HepG2 (cell line): ENCODE data around the gene CDK10. TPM values are rescaled to one million over a fixed set of nuclear protein-coding genes. Genes with fewer than 3 reads are reported as not detected.
A peak's percentile ranks its signal among the peaks of the same experiment; 100 is the strongest.

Experiments used
- EHMT2 ChIP-seq: fragments of 200-600 bp; sonication (generic); IDR thresholded peaks from 2 replicates; pipeline ENCODE4 v1.7.0; 2017; ENCODE audit warnings: antibody characterized with exemption, low read depth, low read length, borderline replicate concordance
- FOSL2 ChIP-seq: sonication (generic); formaldehyde crosslinking; IDR thresholded peaks from 2 replicates; pipeline ENCODE4 v1.4.0; 2020; ENCODE audit warnings: missing genetic modification reagents
- GTF3A ChIP-seq: sonication (generic); formaldehyde crosslinking; conservative IDR thresholded peaks from 2 replicates; pipeline ENCODE4 v1.4.0; 2020; ENCODE audit warnings: mild to moderate bottlenecking, missing genetic modification reagents
- GZF1 ChIP-seq: sonication (generic); formaldehyde crosslinking; IDR thresholded peaks from 2 replicates; pipeline ENCODE4 v1.5.1; 2020; ENCODE audit warnings: mild to moderate bottlenecking, missing genetic modification reagents
- HNRNPK ChIP-seq: fragments of 200-400 bp; formaldehyde crosslinking; IDR thresholded peaks from 2 replicates; pipeline ENCODE4 v1.6.1; 2018; ENCODE audit warnings: low read length, low read depth, moderate library complexity, mild to moderate bottlenecking; ENCODE audit not compliant: poor library complexity, severe bottlenecking
- JUND ChIP-seq: sonication (generic); formaldehyde crosslinking; IDR thresholded peaks from 2 replicates; pipeline ENCODE4 v1.8.0; 2022; ENCODE audit warnings: mild to moderate bottlenecking, missing genetic modification reagents
- KAT7 ChIP-seq: IDR thresholded peaks from 2 replicates; pipeline ENCODE4 v1.6.1; 2018; ENCODE audit warnings: borderline replicate concordance, missing compliant biosample characterization
- KLF9 ChIP-seq: IDR thresholded peaks from 2 replicates; pipeline ENCODE4 v1.6.1; 2016; ENCODE audit warnings: low read depth
- MAFK ChIP-seq, 2 experiments: IDR thresholded peaks in 1 of 2; conservative IDR thresholded peaks in 1 of 2; 2 replicates each; pipeline ENCODE4 v1.6.1; 2011; ENCODE audit warnings: improper control_type of control experiment in 2 of 2, low read length in 2 of 2
- MIER3 ChIP-seq: IDR thresholded peaks from 2 replicates; pipeline ENCODE4 v1.6.1; 2016; ENCODE audit warnings: missing compliant biosample characterization, borderline replicate concordance
- MIXL1 ChIP-seq: IDR thresholded peaks from 2 replicates; pipeline ENCODE4 v1.6.1; 2016
- NFATC3 ChIP-seq: sonication (generic); formaldehyde crosslinking; IDR thresholded peaks from 2 replicates; pipeline ENCODE4 v1.5.1; 2020; ENCODE audit warnings: mild to moderate bottlenecking, missing genetic modification reagents
- PLRG1 ChIP-seq: fragments of 450-650 bp; conservative IDR thresholded peaks from 2 replicates; pipeline ENCODE4 v1.6.1; 2016
- RARG ChIP-seq: sonication (generic); formaldehyde crosslinking; IDR thresholded peaks from 2 replicates; pipeline ENCODE4 v1.4.0; 2020; ENCODE audit warnings: low read depth, mild to moderate bottlenecking, missing genetic modification reagents
- SKIL ChIP-seq: sonication (generic); formaldehyde crosslinking; IDR thresholded peaks from 2 replicates; pipeline ENCODE4 v1.8.0; 2022; ENCODE audit warnings: missing genetic modification reagents, mild to moderate bottlenecking, moderate library complexity, borderline replicate concordance
- ZC3H13 ChIP-seq: sonication (generic); formaldehyde crosslinking; IDR thresholded peaks from 2 replicates; pipeline ENCODE4 v1.8.1; 2023; ENCODE audit warnings: mild to moderate bottlenecking, missing genetic modification reagents, moderate library complexity
- ZNF264 ChIP-seq: sonication (generic); formaldehyde crosslinking; IDR thresholded peaks from 2 replicates; pipeline ENCODE4 v1.4.0; 2020; ENCODE audit warnings: missing genetic modification reagents
- ZNF446 ChIP-seq: sonication (generic); formaldehyde crosslinking; IDR thresholded peaks from 2 replicates; pipeline ENCODE4 v1.5.0; 2020; ENCODE audit warnings: mild to moderate bottlenecking, missing genetic modification reagents
- polyA plus RNA-seq, 8 experiments: library from polyadenylated mRNA; depleted of rRNA in 3 of 8; stranded (reverse) in 7 of 8; unstranded in 1 of 8; fragments of >200 nt; fragmentation: Illumina TruSeq in 4 of 8; extraction: Trizol in 4 of 8; gene quantifications; 2 replicates each; pipeline versions ENCODE4 v1.2.1 to v1.2.3, GENCODE V29; 2011 to 2016; ENCODE audit warnings: low read depth in 4 of 8, missing spikeins in 1 of 8, mixed read lengths in 1 of 8; ENCODE audit not compliant: insufficient read depth in 1 of 8
- total RNA-seq, 5 experiments: library from RNA; depleted of rRNA; stranded (reverse); fragments of >200 nt; fragmentation: Illumina TruSeq; extraction: Trizol; gene quantifications; 2 replicates each; pipeline ENCODE4 v1.2.3, GENCODE V29; 2016; ENCODE audit warnings: low read depth in 1 of 5
- TF ChIP-seq, protein P1 (sequence below): sonication (generic); formaldehyde crosslinking; IDR thresholded peaks from 2 replicates; pipeline ENCODE4 v1.5.1; 2020; ENCODE audit warnings: mild to moderate bottlenecking, missing genetic modification reagents, borderline replicate concordance
- TF ChIP-seq, protein P2 (sequence below): sonication (generic); formaldehyde crosslinking; IDR thresholded peaks from 2 replicates; pipeline ENCODE4 v1.4.0; 2020; ENCODE audit warnings: missing genetic modification reagents

The CDK10 gene
- total and polyA plus RNA-seq, 2 of the 13 experiments (the other 11 are each of a cell fraction or from before 2014, with no cell fraction given) = 2.5 to 3.9 TPM

DNA sequence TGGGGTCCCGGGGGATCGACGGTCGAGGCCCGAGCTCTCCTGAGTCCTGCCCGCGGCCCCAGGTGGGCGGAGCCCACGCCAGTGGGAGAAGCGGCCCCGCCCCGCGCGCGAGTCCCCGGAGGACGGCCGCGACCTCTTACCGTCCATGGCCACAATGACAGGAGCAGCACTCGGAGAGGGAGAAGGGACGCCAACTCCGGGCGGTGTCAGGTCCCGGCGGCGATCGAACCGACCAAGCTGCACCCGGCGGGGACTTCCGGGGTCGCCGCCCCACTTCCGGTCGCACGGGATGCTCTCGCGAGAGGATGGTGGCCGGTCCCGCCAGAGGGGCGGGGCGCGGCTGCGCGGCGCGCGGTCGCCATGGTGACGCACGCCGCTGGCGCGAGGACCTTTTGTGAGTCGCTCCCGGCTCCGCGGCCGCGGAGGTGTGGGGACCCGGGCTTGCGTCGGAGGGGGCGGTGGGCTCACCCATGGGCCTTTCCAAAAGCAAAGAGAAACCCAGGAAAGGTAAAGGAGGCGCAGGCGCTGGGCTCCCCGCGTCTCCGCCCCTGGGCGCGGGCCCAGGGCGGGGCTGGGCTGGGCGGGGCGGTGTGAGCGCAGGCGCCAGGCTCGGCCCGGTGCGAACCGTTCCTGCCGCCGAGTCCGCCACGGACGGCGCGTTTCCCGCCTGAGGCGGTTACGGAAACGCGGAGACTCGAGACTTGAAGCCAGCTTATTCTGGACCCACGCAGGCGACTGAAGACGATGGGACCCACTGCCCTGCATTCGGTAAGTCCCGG, 28.9 kb upstream of the CDK10 start, which contains the start of the genes CHMP1A and SPATA33 (continued):
- TF ChIP-seq, protein P1, sequence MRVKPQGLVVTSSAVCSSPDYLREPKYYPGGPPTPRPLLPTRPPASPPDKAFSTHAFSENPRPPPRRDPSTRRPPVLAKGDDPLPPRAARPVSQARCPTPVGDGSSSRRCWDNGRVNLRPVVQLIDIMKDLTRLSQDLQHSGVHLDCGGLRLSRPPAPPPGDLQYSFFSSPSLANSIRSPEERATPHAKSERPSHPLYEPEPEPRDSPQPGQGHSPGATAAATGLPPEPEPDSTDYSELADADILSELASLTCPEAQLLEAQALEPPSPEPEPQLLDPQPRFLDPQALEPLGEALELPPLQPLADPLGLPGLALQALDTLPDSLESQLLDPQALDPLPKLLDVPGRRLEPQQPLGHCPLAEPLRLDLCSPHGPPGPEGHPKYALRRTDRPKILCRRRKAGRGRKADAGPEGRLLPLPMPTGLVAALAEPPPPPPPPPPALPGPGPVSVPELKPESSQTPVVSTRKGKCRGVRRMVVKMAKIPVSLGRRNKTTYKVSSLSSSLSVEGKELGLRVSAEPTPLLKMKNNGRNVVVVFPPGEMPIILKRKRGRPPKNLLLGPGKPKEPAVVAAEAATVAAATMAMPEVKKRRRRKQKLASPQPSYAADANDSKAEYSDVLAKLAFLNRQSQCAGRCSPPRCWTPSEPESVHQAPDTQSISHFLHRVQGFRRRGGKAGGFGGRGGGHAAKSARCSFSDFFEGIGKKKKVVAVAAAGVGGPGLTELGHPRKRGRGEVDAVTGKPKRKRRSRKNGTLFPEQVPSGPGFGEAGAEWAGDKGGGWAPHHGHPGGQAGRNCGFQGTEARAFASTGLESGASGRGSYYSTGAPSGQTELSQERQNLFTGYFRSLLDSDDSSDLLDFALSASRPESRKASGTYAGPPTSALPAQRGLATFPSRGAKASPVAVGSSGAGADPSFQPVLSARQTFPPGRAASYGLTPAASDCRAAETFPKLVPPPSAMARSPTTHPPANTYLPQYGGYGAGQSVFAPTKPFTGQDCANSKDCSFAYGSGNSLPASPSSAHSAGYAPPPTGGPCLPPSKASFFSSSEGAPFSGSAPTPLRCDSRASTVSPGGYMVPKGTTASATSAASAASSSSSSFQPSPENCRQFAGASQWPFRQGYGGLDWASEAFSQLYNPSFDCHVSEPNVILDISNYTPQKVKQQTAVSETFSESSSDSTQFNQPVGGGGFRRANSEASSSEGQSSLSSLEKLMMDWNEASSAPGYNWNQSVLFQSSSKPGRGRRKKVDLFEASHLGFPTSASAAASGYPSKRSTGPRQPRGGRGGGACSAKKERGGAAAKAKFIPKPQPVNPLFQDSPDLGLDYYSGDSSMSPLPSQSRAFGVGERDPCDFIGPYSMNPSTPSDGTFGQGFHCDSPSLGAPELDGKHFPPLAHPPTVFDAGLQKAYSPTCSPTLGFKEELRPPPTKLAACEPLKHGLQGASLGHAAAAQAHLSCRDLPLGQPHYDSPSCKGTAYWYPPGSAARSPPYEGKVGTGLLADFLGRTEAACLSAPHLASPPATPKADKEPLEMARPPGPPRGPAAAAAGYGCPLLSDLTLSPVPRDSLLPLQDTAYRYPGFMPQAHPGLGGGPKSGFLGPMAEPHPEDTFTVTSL (CRISPR knock-in tag) = no peak
- TF ChIP-seq KAT7 (CRISPR knock-in tag) = peak; percentile 86; the same call in 1 of the 2 replicates
- no peak for TF ChIP-seq MAFK (conservative IDR thresholded peaks at IDR 0.05 in 1 of 2, IDR thresholded peaks at IDR 0.05 in 1 of 2; ENCODE audit: low read length in 2 of 2)
- no peak for TF ChIP-seq RARG (CRISPR knock-in tag)
- TF ChIP-seq ZC3H13 = peak; percentile 85
- TF ChIP-seq HNRNPK = peak; percentile 27
- peak; percentile 62 for TF ChIP-seq KLF9
- peak; percentile 43; the same call in 1 of the 2 replicates for TF ChIP-seq MIXL1 (CRISPR knock-in tag)
- no peak; the same call in 1 of the 2 replicates for TF ChIP-seq SKIL (CRISPR knock-in tag)
- no peak for TF ChIP-seq ZNF264 (CRISPR knock-in tag)
- peak; percentile 33; the same call in 1 of the 2 replicates for TF ChIP-seq FOSL2
- TF ChIP-seq PLRG1 = no peak
- 0 out of 2 replicates have a peak, but pooled peaks have one; percentile 22 for TF ChIP-seq MIER3 (CRISPR knock-in tag)
- 0 out of 2 replicates have a peak, but pooled peaks have one; percentile 12 for TF ChIP-seq JUND
- TF ChIP-seq EHMT2 = no peak
- TF ChIP-seq, protein P2, sequence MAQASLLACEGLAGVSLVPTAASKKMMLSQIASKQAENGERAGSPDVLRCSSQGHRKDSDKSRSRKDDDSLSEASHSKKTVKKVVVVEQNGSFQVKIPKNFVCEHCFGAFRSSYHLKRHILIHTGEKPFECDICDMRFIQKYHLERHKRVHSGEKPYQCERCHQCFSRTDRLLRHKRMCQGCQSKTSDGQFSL = no peak
- no peak for TF ChIP-seq GZF1 (CRISPR knock-in tag)
- peak; percentile 40; the same call in 1 of the 2 replicates for TF ChIP-seq NFATC3 (CRISPR knock-in tag)
- TF ChIP-seq ZNF446 (CRISPR knock-in tag) = 0 out of 2 replicates have a peak, but pooled peaks have one; percentile 32
- TF ChIP-seq GTF3A (CRISPR knock-in tag) = no peak
